ENCODE data around the gene SCIMP. TPM values are rescaled to one million over a fixed set of nuclear protein-coding genes. Genes with fewer than 3 reads are reported as not detected.
"Not testable (repeated sequence)": the region's sequence is repeated elsewhere in the genome, so short reads cannot be mapped to it uniquely, and the experiment has no call there.

Gene SCIMP
- total RNA-seq, 4 donors from 2014 or later, result 0.27 to 1.8 (median 0.37) TPM

GRCh38 chr17:5247621-5248020 is 13.0 kb upstream of the SCIMP start:
- Histone ChIP-seq H3K9me3 (no peaks in the 10 kb centered on the region), H3K27ac (no peak overlapping the region), H3K36me3 (no peaks in the 10 kb centered on the region), H3K4me1 (peaks cover 6 to 7% of the 10 kb centered on the region in 2 donors), H3K4me3 (no peak overlapping the region), H3K27me3 (no peaks in the 10 kb centered on the region)
- in situ Hi-C loops (cut with MboI; ENCODE audit: low sequenced_read_pairs in 4 of 4), result loop anchor here in 2 of 4 donors (25.0 kb wide), 2 partner anchors 190 to 1190 kb away; partner anchors contain the start of genes AIPL1 (in 1 of the 2), C1QBP (in 1 of the 2) and PIMREG (in 1 of the 2)
- intact Hi-C loops (cut with DNase I; ENCODE audit: low total_unique reads), result loop anchor here (10.0 kb wide), 1 partner anchor 1187 kb away; the partner anchor contains the start of gene AIPL1
- DNase-seq (no peak), ATAC-seq (no peak)
- TF ChIP-seq CTCF (IDR thresholded peaks at IDR 0.05 in 4 of 5, conservative IDR thresholded peaks at IDR 0.05 in 1 of 5), result no peak
- TF ChIP-seq POLR2A (IDR thresholded peaks at IDR 0.05), result no peak

- peak; percentile 49 to 67 for DNase-seq
- Histone ChIP-seq H3K4me3 (no peak overlapping the region), H3K27me3 (no peaks in the 10 kb centered on the region), H3K4me1 (peaks cover 6 to 12% of the 10 kb centered on the region in 2 donors), H3K36me3 (no peaks in the 10 kb centered on the region), H3K27ac (peak overlapping the region; percentile 58 to 72 (median 66)), H3K9me3 (no peaks in the 10 kb centered on the region)
- in situ Hi-C loops (cut with MboI; ENCODE audit: low sequenced_read_pairs in 4 of 4) (loop anchor here in 2 of 4 donors (25.0 kb wide), 2 partner anchors 195 to 1195 kb away; partner anchors contain the start of genes AIPL1 (in 1 of the 2), C1QBP (in 1 of the 2) and PIMREG (in 1 of the 2)), intact Hi-C loops (cut with DNase I; ENCODE audit: low total_unique reads) (loop anchor here (10.0 kb wide), 1 partner anchor 1193 kb away; the partner anchor contains the start of gene AIPL1)
- ATAC-seq, result peak; percentile 95 to 96
- TF ChIP-seq CTCF (IDR thresholded peaks at IDR 0.05 in 4 of 5, conservative IDR thresholded peaks at IDR 0.05 in 1 of 5) (no peak), POLR2A (IDR thresholded peaks at IDR 0.05) (no peak)
Measured at GRCh38 chr17:5241861-5242671, 7.4 kb upstream of the SCIMP start.

- intact Hi-C loops (cut with DNase I; ENCODE audit: low total_unique reads), result loop anchor here (10.0 kb wide), 1 partner anchor 1195 kb away; the partner anchor contains the start of gene AIPL1
- H3K27ac ChIP-seq, result not testable (repeated sequence)
Measured at GRCh38 chr17:5239769-5240168, 5.1 kb upstream of the SCIMP start.

GRCh38 chr17:5238333-5238732 is 3.7 kb upstream of the SCIMP start:
- TF ChIP-seq CTCF (IDR thresholded peaks at IDR 0.05 in 4 of 5, conservative IDR thresholded peaks at IDR 0.05 in 1 of 5), result no peak
- no peak for TF ChIP-seq POLR2A (IDR thresholded peaks at IDR 0.05)
- no peak overlapping the region for H3K27ac ChIP-seq
- H3K4me3 ChIP-seq, result no peak overlapping the region
- in situ Hi-C loops (cut with MboI; ENCODE audit: low sequenced_read_pairs in 4 of 4), result loop anchor here in 2 of 4 donors (25.0 kb wide), 2 partner anchors 199 to 1199 kb away; partner anchors contain the start of genes AIPL1 (in 1 of the 2), C1QBP (in 1 of the 2) and PIMREG (in 1 of the 2)
- no peaks in the 10 kb centered on the region for H3K9me3 ChIP-seq
- DNase-seq (no peak), ATAC-seq (no peak)
- H3K27me3 ChIP-seq, result no peaks in the 10 kb centered on the region
- intact Hi-C loops (cut with DNase I; ENCODE audit: low total_unique reads), result no loop called here
- no peaks in the 10 kb centered on the region for H3K36me3 ChIP-seq
- peaks cover 5 to 12% of the 10 kb centered on the region in 2 donors for H3K4me1 ChIP-seq

More at GRCh38 chr17:5239769-5240168, 5.1 kb upstream of the SCIMP start:
- peaks cover 6 to 12% of the 10 kb centered on the region in 2 donors for H3K4me1 ChIP-seq
- H3K9me3 ChIP-seq, ATAC-seq, DNase-seq, H3K36me3 ChIP-seq, H3K27me3 ChIP-seq, H3K4me3 ChIP-seq: not testable (repeated sequence)
- in situ Hi-C loops (cut with MboI; ENCODE audit: low sequenced_read_pairs in 4 of 4), result loop anchor here in 2 of 4 donors (25.0 kb wide), 2 partner anchors 198 to 1198 kb away; partner anchors contain the start of genes AIPL1 (in 1 of the 2), C1QBP (in 1 of the 2) and PIMREG (in 1 of the 2)

Data from gastrocnemius medialis (tissue), 4 donors.